NOMO-1 (cell line): ENCODE results near the gene CRTAP.
"Not testable (repeated sequence)": the region's sequence is repeated elsewhere in the genome, so short reads cannot be mapped to it uniquely, and the experiment has no call there.

Experiments
- DNase-seq, 2 experiments: peaks; one replicate each; lab custom pipeline; 2025; ENCODE audit not compliant: unreplicated experiment in 2 of 2; lab: John Stamatoyannopoulos, UW

CRTAP gene

DNA sequence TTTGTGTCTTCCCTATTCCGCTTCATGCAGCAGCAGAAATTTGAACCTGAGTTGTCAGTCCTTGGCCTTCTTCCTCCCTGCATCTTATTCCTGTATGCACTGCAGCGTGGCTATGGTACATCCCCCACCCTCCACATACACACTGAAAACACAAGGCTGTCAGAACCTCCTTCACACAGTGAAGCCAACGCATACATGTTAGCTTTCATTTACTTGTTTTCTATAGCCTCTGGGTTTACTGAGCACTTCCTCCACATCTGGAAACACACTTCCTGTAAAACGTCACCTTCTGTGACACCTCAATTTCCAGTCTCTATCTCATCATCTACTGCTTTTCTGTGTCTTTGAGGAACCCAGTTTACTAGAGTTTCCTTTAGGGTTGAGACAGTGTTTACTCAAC, 57.8 kb downstream of the CRTAP start:
- no peak for DNase-seq

DNA sequence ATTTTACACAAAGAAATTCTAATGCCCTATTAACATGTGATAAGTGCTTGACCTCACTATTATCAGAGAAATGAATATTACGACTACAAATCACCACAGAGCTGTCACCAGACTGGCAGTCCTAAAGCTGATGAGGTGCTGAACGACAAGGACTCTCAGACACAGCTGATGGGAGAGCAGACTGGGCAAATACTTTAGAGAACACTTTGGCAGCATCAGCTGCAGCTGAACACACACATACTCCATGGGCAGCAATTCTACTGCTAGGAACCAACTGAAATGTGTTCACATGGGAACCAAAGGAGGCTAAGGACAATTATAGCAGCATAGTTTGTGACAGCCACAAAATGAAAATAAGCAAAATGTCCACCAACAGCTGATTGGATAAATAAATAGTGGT, 59.3 kb downstream of the CRTAP start:
- DNase-seq: no peak

DNA sequence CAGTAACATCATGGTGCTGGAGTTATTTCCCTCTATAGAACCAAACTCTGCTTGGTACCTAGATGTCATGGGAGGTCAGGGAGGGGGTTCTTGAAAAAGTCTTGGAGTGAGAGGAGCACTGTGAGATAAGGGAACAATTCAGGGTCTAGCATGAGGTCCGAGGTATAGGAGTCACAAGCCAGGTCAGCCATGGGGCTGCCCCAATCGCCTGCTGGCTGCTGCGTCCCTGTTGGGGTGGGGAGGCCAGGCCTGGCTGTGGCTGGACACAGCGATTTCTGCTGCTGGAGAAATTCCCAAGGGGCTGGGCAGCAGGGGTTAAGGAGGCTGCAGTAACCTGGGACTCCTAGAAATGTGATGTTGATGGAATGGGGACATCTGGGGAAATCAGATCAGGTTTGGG, 59.9 kb downstream of the CRTAP start:
- no peak for DNase-seq

DNA sequence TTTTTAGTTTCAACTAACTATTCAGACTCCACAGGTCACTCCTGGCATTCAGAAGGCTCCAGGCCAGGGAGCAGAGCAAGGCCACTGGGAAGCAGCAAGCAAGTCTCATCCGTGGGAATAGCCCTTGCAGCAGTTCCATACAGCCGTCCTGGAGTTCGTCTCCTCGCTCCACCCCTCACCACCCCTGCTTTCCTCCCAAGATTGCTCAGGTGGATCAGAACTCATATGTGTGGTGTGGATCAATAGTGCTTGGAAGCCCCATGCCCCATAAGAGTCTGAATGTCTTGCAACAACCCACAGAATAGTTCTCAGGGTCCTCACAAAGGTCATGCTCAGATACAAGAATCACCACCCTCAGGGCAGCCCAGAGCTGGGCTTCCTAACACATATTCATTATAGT, 60.3 kb downstream of the CRTAP start:
- DNase-seq: no peak

DNA sequence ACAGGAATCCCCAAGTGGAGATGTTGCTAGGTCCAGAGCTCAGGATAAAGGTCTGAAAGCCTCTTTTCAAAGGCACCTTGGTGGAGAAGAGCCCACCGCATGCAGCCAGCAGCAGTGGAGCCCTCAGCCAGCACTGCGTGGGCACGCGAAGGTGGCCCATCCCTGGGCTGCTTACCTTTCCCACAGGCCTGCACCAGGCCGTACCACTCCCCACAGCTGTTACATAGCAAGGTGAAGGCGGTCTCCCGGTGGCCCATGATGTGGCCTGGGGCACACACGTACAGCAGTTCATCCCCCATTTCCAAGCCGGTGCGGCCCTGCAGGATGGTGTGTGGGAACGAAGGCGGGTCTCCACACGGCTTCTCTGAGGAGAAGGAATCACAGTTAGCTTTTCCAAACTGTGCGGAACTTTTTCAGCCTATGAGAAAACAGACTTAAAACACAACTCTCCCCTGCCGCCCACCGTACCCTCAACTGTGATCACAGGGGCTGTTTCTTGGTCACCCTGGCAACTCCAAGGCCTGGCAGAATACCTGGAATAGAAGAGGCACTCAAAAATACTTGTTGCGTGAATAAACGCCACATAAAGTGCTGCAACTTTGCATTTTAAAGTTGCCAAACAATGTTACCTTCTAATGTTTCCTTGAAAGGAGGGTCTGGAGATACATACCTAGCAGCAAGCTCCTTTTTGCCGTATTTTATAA, 61.0 kb downstream of the CRTAP start:
- DNase-seq: no peak

DNA sequence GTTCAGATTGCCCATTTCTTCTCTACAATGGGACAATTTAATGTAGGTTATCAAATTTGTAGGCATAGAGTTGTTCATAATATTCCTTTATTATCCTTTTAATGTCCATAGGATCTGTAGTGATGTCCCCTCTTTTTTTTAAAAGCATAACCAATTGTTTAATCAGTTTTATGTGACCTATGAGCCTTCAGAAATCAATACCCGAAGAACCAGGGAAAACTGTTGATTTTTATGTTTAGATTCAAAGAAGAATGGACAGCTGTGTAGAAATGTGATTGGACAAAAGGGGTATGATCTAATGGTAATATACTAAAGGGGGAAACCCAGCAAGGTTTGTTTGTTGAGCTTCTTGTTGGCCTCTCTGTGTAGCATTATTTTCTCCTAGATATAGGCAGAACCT, 65.3 kb downstream of the CRTAP start:
- DNase-seq: no peak

DNA sequence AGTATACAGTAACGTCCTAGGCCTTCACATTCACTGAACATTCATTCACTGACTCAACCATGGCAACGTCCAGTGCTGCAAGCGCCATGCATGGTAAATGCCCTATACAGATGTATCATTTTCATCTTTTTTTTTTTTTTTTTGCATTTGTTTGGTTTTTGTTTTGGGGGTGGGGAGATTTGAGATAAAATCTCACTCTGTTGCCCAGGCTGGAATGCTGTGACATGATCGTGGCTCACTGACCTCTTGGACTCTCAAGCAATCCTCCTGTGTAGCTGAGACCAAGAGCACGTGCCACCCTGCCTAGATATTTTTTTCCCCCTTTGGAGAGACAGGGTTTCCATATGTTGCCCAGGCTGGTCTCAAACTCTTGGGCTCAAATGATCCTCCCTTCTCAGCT, 67.4 kb downstream of the CRTAP start:
- DNase-seq: no peak

DNA sequence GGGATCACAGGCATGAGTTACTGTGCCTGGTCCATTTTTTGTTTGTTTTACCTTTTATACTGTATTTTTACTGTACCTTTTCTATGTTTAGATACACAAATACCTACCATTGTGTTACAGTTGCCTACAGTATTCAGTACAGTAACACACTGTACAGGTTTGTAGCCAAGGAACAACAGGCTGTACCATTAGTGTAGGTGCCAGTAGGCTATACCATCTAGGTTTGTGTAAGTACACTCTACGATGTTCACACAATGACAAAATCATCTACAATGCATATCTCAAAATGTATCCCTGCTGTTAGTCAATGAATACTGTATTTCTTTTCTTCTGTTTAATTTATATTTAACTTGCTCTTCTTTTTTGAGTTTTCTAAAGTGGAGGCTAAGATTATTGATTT, 67.8 kb downstream of the CRTAP start:
- not testable (repeated sequence) for DNase-seq

DNA sequence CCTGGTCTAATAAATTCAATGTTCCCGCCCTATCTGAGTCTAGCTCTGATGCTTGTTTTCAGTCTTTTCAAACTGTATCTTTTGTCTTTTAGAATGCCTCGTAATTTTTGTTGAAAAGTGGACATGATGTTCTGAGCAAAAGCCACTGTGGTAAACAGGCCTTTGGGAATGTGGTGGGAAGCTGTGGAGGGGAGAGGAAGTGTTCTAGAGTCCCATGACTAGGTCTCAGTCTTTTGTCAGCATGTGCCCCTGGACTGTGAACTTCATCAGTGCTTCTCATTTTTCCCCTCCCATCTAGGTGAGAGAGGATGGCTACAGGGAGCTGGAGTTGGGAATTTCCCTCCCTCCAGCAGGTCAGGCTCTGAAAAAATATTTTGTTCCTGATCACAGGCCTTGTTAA, 71.0 kb downstream of the CRTAP start:
- no peak for DNase-seq

DNA sequence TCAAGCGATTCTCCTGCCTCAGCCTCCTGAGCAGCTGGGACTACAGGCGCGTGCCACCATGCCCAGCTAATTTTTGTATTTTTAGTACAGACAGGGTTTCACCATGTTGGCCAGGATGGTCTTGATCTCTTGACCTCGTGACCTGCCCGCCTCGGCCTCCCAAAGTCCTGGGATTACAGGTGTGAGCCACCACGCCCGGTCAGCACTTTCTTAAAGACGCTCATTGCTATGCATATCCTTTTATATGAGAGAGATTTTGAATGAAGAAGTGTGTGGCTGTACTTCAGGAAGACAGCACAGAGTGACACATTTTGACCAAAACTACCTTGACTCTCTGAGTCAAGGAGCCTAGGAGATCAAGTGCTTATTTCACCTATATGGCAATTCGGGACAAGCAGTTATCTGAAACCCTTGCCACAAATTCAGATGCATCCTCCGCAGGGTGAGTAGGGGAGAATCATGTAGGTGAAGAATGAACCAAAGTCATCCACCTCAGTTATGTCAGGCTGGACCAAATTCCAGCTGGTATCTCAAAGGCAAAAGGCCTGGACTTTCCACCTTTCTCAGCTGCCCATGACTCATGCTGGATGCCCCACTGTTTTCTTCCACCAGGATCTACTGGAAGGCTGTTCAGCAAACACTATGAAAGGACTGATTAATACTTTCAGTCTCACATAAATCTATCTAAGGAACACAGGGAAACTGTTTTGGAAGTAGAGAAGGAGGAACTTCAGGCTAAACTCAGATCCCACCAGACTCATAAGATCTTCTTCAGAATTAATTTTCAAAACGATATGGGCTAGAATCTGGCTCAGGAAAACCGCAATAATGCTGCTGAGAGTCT, 72.9 kb downstream of the CRTAP start:
- no peak for DNase-seq

DNA sequence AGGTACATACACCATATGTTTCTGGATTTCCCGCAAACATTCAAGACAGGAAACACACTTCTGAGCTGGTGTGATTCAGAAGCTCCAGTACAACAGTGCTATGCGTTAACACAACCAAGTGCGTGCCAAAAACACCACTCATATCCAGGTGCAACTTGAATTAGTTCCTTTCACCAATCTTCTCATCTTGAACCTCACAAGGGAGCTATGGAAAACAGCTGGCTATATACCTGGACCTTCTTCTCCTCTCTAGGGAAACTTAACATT, 73.5 kb downstream of the CRTAP start:
- no peak for DNase-seq

DNA sequence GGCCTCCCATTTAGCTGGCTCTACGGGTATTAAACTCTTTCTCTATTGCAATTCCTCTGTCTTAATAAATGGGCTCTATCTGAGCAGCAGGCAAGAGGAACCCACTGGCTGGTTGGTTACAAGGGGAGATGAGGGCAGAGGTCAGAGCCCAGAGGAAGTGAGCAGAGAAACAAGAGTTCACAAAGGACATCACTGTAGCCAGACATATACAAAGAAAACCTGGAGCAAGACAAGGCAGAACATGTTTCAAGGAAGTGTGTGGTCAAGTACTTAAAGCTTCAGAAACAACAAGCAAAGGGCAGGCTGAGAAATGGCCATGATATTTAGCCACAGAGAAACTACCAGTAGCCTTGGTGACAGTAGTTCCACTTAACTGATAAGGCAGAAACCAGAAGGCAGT, 80.5 kb downstream of the CRTAP start:
- DNase-seq: no peak

DNA sequence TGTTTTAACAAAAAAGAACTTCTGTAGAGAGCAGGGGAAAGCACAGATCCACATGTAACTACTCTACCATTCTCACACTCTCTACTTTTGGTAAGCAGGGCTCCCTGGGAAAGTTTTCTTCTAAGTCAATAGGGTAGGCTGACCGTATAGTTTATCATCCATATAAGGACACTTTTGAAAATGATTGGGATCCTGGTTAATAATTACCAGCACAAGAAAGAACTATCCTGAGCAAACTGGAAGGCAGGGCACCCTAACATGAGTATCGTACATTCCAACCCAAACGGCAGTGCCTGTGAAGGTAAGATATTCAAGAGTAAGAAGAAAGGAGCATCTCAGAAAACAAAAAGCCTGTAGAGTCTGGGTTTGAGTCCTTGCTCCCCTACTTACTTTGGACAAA, 82.7 kb downstream of the CRTAP start:
- DNase-seq: no peak
